Muscle of arm (tissue), 12 donors: Measurements from ENCODE around the gene SLC47A2. TPM values are rescaled to one million over a fixed set of nuclear protein-coding genes. Genes with fewer than 3 reads are reported as not detected.

Experiments
- DNase-seq: peaks from one replicate; pipeline ENCODE4 v3.0.0-alpha.2; 2013
- polyA plus RNA-seq, 12 donors: library from polyadenylated mRNA; unstranded; fragments of 120-200 nt; gene quantifications; one replicate each; pipeline ENCODE4 v1.2.1, GENCODE V29; 2013; ENCODE audit not compliant: insufficient read length in 12 of 12

The SLC47A2 gene
- polyA plus RNA-seq, 12 donors: 0.15 to 0.60 (median 0.26) TPM; not detected in 2

DNA sequence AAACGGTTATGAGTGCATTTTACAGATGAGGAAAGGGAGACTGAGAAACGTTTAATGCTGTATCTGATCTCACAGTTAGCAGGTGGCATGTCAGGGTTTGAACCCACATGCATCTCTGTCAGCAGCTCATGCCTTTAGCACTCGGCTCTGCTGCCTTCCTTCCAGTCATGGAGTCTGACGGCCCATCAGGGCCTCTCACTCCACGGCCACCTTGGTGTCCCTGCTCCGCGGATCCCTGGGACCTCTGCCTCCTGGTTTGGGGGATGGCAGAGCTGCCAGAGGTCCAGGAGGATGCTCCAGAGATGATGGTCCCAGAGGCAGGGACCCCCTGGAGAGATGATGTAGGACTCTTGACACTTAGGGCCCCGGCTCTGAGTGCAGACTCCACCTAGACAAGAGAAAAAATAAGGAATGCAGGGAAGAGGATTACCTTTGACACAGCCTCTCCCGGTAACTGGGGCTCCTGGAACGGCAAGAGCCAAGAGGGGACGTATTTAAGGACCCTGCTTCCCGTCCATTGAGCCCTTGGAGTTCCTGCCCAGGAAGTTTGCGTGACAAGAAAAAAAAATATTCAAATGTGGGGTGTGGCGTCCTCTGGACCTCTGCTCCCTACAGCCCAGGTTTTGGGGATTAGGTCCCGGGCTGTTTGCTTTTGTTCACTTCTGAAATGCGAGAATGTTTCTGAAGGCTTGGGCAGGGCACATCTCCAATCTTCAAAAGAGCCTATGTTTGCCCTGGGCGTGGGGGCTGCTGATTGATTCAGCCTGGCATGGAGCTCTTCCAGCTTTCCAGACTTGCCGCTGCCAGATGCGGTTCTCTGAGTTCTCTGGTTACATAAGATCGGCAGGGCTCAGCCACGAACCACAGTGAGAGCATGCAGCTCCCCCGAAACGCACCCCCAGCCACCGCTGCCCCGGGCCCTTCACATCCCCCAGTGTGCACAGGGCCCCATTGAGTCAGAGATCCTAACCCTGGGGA, 31.7 kb upstream of the SLC47A2 start, which contains the start of gene ALDH3A1:
Gene ALDH3A1 (minus strand): TSS at position 470 of the 978 bp plus-strand sequence. CDS start 3,169 bp downstream, outside the sequence.
- DNase-seq: no peak

DNA sequence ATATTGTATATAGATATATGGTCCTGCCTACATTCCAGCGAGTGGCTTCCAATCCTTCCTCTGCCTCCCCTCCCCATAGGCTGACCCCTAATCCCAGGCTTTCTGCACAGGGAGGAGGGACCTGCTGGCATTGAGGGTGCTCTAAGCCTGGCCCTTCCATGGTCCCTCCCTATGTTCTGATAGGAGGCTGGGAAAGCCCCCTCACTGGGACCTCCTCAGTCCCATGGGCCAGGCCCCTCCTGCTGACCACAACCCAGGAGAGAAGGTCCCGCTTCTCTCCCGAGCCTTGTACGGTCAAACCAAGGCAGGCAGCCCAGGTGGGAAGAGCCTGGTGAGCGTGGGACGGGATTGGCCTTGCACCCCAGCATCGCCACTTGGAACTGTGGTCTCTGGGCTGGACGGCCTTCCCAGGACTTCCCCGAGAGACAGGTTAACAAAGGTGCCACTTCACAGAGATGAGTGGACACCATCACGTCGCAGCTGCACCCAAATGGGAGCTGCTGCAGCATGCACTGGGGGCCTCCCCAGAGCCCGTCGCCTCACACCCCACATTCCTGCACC, 30.9 kb upstream of the SLC47A2 start:
- no peak for DNase-seq

DNA sequence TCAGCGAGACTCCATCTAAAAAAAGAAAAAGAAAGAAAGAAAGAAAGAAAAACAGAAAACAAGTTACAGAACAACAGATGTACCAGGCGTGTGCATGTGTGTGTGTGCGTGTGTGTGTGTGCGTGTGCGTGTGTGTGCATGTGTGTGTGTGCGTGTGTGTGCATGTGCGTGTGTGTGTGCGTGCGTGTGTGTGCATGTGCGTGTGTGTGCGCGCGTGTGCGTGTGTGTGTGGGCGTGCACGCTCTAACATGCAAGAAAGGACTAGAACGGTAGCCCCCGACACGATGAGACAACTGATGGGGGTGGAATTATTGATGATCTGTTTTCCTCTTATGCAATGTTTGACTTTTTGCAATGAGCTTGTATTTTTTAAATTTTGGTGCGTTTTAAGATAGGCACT, 30.1 kb upstream of the SLC47A2 start:
- no peak for DNase-seq

DNA sequence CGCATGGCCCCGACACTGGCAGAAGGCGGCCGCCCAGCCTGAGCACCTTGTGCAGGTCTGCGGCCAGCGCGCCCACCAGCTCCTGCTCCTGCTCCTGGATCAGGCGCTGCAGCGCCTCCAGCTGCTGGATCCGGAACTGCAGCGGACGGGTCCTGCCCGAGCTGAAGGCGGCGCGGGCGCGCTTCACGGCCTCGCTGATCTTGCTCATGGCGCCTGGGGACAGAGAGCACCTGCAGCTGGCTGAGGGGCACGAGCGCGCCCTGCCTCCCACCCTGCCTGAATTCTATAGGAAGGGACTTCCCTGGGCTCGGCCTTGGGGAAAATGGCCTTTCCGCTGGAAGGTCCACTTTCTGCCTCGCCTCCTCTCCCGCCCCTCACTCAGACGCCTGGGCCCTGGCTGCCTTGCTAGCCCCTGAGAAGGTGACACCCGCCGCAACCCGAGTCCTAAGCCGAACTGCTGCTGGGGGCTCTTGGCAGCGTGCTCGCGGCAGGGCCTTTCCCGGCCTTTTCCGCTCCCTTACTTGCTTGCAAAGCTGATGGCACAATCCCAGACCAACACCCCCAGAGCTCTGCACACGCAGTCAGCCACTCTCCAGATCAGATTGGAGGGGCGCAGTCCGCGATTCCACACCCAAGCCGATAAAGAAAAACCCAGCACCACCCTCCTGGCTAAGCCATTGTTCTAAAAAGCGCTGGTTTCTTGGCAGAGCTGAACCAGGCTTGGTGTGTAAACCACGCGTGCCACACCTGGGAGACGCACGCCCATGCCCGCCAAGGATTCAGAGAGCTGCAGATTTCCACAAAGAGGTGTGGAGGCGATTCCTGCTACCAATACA, 28.8 kb upstream of the SLC47A2 start:
- peak; percentile 91 for DNase-seq

GRCh38 chr17:19744492-19744891, 28.1 kb upstream of the SLC47A2 start:
- no peak for DNase-seq

DNA sequence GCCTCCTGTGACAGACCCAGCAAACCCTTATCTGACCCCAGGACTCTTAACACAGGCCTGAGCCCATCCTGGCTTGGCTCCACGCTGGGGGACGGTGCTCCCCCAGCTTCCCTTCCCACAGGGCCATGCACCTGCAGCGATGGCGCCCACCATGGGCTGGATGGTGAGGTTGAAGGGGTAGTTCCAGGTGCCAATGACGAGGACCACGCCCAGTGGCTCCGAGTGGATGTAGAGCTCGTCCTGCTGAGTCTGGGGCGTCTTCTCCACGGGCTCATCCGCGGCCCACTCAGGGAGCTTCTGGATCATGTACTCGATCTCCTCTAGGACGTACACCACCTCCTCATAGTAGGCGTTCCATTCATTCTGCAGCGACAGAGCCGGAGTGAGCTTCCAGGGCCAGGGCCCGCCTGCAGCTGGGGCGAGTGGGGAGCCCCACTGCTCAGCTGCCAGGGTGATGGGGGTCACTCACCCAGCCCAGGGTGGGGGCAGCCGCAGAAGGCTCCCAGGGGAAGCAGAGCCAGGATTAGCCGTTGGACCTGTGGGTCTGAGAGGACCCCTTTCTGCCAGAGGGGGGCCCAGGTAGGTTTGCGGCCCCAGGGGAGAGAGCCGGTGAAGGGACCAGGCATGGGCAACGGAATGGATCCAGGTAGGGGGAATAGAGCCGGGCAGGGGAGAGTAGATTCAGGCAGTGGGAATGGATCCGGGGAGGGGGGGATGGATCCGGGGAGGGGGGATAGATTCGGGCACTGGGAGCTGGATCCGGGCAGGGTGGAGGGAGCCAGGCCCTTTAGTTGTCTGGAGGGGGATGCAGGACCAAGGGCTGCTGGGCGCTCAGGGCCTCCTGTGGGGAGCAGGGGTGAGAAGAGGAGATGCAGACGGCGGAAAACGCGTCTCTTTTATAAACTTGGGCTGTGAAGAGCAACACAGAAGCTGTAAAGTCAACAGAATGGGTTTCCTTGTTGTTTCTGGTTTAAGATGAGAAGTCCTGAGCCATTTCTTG, 27.0 kb upstream of the SLC47A2 start:
- DNase-seq: no peak

GRCh38 chr17:19742495-19742894, 26.1 kb upstream of the SLC47A2 start:
- no peak for DNase-seq

- DNase-seq: no peak
Measured at GRCh38 chr17:19741832-19742457, 25.6 kb upstream of the SLC47A2 start.

- no peak for DNase-seq
Measured at GRCh38 chr17:19740933-19741332, 24.5 kb upstream of the SLC47A2 start.

GRCh38 chr17:19739241-19740201, 23.1 kb upstream of the SLC47A2 start:
- DNase-seq: no peak

GRCh38 chr17:19738757-19739156, 22.4 kb upstream of the SLC47A2 start:
- no peak for DNase-seq

GRCh38 chr17:19738073-19738449, 21.7 kb upstream of the SLC47A2 start:
- DNase-seq: no peak

DNA sequence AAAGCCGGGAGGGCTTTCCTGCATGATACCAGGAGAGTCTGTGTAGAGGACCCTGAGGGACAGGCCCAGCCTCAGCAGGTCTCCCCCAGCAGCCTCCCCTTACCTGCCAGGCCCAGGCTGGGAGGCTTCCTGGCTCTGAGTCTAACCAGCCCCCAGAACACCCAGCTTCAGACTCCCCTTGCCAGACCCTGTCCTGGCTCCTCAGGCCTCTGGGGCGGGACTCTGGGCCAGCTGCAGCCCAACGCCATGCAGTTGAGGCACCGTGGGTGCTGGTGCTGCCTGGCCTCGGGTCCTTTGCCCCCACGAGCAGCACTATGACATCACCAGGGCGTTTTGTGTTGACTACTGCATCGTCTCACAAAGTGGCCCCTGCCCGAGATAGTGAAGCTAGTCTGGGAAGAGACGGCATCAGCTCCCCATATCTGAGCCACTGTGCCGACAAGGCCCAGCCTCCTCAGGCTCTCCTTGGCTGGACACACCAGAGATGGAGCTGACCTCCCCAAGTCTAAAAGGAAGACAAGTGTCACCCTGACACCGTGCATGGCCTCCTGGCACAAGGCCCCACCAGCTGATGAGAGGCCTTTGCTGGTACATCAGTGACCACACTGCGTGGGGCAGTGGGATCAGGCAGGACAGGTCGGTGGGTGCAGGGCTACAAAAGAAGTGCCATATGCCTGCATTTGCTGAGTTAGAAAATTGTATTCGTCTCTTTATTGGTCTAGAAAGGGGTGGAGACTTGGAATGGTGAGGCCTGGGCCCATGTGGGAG, 21.1 kb upstream of the SLC47A2 start:
- DNase-seq: no peak

- DNase-seq: no peak
Measured at GRCh38 chr17:19736071-19736470, 19.7 kb upstream of the SLC47A2 start.

DNA sequence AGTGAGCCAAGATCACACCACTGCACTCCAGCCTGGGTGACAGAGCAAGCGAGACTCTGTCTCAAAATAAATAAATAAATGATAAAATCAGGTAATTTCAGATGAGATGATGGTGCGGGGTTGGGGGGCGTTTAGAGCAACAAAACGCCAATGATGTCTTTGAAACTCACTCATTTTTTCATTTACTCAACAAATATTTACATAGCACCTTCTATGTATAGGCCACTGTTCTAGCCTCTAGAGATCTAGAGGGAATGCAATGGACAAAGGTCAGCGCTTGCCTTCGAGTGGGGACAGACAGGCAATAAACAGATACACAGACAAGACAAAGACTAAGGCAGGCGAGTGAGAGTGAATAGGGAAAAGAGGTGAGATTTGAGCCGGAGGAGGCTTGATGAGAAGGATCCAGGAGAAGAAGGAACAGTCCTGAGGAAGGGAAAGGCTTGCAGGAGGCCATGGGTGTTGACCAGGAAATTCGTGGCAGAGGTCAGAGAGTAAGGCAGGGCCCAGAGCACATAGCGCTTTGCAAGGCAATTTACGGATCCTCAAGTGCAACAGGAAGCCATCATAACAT, 17.7 kb upstream of the SLC47A2 start:
- no peak for DNase-seq

- DNase-seq: no peak
Measured at GRCh38 chr17:19731626-19732025, 15.2 kb upstream of the SLC47A2 start.

GRCh38 chr17:19730843-19731242, 14.5 kb upstream of the SLC47A2 start:
- no peak for DNase-seq

GRCh38 chr17:19729900-19730299, 13.5 kb upstream of the SLC47A2 start:
- DNase-seq: no peak
